HG02840 (cell line): ENCODE data around the gene LDB3.

Source experiments
- ATAC-seq: cut with Tn5 transposase; IDR thresholded peaks from one replicate; pipeline ENCODE4 v1.9.1; 2021; ENCODE audit warnings: mild to moderate bottlenecking, moderate library complexity, moderate number of reproducible peaks; ENCODE audit not compliant: unreplicated experiment, low FRiP score

Gene LDB3

GRCh38 chr10:86755740-86756510, 87.6 kb downstream of the LDB3 start:
- ATAC-seq: peak; percentile 77

- ATAC-seq: peak; percentile 39
These were observed 88.3 kb downstream of the LDB3 start, which contains the start of gene BMPR1A for GRCh38 chr10:86756511-86757112. TSS of gene BMPR1A (plus strand) at chr10:86756619. CDS start at chr10:86876019, 119,400 bp downstream.

DNA sequence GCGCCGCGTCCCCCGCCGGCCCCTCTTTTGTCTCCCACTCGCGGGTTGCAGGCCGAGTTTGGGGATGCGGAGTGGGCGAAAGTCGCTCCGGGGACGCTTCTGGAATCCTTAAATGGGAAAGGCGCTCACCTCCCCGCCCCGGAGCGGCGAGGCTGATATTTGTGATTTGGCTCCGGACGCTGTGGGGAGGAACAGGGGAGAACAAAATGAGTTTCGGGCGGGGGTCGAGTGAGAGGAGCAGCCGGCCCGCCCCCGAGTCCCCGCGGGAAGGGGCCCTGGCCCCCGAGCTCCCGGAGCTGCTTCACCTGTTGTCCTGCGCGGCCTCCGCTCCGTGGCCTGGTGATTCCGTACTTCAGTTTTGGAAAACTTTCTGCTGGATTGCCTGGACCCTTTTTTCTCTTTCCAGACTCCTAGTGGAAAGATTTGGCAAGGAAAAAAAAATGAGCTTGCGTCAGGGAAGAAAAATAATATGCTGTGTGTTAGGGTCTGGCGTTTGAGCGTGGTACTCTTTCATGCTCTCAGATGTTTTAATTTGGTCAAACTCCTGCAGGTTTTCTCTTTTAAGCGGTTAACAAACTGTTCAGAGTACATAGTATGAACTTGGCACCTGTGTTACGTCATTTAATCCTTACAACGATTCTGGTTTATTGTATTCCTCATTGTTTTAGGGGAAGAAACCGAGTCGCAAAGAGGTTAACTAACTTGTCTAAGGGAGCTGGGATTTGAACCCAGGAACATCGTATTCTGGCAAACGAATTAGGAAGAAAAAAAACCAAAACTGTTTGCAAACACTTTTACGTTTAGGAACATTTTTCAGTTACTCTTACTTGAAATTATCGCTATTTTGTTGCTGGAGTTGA, 89.0 kb downstream of the LDB3 start:
- ATAC-seq: no peak

DNA sequence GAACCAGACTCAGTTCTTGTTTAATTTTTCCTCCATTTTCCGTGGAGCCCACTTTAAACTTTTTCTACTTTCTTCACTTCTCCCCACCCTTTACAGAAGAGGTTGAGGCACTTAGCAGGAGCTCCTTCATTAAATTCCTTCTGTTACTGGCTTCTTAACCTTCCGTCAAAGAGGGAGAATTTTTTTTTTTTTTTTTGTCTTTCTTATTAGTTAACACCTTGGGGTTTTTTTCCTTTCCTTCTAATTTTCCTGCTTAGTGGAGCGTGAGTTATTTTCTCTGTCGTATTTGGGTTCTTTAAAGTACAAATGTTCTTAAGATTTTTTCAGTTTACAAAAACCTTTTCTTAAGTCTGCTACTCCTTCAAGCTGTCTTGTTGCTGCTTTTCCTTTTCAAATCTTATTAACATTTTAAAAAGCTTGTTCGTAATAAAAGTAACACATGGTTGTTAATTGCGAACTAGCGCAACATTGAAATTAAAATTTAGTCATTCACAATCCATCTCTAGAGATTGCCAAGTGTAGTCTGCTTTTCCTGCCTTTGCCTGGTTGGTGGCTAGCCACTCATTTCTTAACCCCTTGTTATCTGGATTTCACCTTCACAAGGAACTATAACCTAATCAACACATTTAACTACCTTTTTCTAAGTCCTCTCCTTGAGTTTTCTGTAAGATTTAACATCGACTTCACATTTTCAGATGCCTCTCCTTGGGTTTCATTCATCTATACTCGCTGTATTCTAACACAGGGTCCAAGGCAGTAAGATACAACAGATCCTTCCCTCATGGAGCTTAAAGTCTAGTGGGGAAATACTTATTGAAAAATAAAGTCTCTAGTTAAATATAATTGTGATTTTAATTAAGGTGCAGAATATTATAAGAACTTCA, 90.1 kb downstream of the LDB3 start:
- no peak for ATAC-seq

DNA sequence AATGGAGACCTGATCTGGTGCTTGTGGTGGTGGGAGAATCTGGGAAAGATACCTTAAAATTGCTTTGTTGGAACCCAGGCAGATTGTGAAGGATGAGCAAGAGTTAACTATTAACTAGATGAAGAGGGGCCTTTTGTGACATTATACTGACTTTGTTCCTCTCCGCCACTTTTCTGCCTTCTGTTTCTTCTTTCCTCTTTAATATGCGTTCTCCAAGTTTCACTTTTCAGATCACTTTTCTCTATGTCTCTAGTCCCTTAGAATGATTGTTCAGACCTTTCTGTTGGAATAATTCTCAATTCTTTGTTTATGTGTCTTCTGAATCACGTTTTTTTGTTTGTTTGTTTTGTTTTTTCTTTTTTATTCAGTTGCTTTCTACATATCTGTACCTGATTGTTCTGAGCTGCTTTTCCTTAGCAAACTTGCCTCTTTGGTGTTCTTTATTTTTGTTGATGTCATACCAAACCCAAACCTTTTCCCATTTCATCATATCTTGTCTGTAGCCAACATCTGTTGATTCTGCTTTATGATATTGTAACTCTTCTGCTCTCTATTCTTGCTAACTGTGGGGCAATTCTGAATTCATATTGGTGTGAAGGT, 90.9 kb downstream of the LDB3 start:
- ATAC-seq: no peak

DNA sequence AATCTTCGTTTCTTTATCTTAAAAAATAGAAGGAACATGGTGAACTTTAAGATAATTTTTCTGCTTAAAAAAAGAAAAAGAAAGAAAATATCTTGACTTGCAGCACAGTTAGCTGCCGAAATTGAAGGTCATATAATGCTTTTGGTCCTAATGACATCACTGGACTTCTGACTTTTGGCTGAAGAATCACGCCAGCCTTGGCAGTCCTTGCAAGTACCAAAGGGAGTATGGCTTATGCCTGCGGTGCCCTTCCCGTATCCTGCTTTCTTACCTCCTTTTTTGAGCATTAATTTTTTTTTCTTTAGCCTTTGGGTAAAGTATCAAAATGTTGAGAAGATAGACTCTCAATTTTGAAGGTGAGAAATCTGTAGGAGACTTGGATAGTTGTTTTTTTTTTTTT, 95.1 kb downstream of the LDB3 start:
- ATAC-seq: no peak

- no peak for ATAC-seq
These were observed 97.2 kb downstream of the LDB3 start for GRCh38 chr10:86765548-86765947.

DNA sequence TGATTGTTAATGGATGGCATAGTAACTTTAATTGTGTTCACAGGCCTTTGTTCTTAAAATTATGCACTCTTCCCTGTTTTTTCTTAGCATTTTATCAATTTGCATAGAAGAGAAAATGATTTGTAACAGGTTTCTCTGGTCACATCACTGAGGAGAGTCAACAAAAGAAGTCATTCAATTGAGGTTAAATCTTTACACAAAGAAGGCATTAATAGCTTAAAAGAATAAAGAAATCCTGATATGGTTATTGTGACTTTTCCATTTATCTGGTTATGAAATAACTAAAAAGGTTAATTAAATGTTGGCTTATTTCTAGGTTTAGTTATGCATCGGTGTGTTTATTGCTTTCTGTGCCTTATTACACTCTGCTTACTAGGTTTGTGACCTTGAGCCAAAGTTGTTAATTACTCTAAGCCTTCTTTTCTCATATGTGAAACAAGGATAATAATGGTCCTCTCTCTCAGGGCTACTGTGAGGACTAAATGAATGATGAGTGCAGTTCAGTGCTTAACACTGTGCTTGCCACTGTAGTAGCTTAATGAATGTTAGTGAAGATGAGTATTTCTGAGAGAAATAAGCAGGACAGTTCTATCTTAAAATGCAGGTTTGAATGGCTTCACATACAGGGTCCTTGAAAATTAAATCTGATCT, 100.2 kb downstream of the LDB3 start:
- no peak for ATAC-seq

GRCh38 chr10:86769991-86770390, 101.7 kb downstream of the LDB3 start:
- ATAC-seq: no peak

GRCh38 chr10:86770412-86770960, 102.2 kb downstream of the LDB3 start:
- no peak for ATAC-seq

- no peak for ATAC-seq
These were observed 105.2 kb downstream of the LDB3 start for GRCh38 chr10:86773498-86773897.

DNA sequence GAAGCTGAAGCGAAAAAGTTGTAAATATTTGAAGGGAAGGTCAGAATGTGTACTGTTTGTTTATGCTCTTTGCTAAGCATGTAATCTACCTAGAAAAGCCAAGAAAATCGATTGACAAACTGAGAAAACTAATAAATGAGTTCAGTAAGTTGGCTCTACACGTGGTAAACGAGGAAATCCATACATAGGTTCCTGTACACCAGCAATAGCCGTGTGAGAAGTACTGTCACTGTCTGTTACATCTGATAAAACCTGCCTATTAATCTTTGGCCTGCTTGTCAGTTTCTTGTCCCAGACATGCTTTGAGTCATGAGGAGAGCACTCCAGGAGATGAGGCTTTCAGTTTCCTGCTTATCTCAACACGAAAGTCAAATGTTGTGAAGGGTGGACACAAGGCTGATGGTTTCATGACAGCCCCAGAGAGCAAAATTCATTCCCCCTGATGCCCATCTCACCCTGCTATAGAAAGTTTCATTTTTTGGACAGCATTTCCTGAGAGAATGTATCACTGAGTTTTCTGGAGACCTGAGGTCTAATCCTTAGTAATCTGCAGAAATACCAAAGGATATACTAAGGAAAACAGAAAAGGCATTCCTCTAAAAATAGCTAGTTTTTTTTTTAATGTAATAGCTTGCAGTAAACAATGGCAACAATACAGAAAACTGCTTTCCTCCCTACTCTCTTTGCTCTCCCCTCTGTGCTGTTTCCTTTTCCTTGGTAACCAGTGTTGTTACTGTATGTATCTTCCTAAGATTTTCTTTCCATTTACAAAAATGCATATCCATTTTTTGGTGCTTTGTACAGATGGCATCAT, 107.0 kb downstream of the LDB3 start:
- no peak for ATAC-seq

- ATAC-seq: no peak
These were observed 107.5 kb downstream of the LDB3 start for GRCh38 chr10:86775870-86776180.

DNA sequence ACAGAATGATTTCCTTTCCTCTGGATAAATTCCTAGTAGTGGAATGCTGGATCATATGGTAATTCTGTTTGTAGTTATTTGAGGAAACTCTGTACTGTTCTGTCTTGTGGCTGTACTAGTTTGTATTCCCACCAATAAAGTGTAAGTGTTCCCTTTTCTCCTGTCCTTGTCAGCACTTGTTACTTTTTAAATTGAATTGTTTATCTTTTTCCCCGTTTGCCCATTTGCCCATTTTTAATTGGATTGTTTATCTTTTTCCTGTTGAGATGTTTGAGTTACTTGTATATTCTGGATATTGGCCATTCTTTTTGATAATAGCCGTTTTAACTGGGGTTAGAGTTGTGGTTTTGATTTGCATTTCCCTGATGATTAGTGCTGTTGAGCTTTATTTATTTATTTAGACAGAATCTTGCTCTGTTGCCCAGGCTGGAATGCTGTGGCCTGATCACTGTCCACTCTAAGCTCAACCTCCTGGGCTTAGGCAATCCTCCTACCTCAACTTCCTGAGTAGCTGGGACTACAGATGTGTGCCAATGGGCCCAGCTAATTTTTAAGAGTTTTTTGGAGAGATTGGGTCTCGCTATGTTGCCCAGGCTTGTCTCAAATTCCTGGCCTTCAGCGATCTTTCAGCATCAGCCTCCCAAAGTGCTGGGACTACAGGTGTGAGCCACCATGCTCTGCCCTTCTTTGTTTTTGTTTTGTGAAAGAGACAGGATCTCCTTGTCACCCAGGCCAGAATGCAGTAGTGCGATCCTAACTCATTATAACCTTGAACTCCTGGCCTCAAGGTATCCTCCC, 111.1 kb downstream of the LDB3 start:
- ATAC-seq: no peak

GRCh38 chr10:86782701-86783418, 114.5 kb downstream of the LDB3 start:
- ATAC-seq: no peak

DNA sequence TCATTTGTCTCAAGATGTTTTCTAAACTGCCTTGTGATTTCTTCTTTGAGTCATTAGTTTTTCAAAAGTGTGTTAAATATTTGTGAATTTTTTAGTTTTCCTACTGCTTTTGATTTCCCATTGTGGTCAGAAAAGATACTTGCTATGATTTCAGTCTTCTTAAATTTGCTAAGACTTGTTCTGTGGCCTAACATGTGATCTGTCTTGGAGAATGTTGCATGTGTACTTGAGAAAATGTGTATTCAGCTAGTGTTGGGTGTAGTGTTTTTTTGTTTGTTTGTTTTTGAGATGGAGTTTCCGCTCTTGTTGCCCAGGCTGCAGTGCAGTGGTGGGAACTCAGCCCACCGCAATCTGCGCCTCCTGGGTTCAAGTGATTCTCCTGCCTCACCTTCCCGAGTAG, 116.7 kb downstream of the LDB3 start:
- ATAC-seq: no peak
